ENCODE measurements around the gene DOCK9. TPM values are rescaled to one million over a fixed set of nuclear protein-coding genes. Genes with fewer than 3 reads are reported as not detected.

The DOCK9 gene
- total RNA-seq, 1 donor from 2014 or later, result 56.3 TPM

GRCh38 chr13:98893371-98893770 lies 84.5 kb downstream of the DOCK9 start:
- Mint-ChIP-seq H3K4me1 (ENCODE audit: low read depth, unreplicated experiment) (peaks cover 16% of the 10 kb centered on the region), H3K36me3 (ENCODE audit: low read depth, unreplicated experiment) (peaks cover 21% of the 10 kb centered on the region), H3K4me3 (ENCODE audit: unreplicated experiment) (no peak overlapping the region), H3K27ac (ENCODE audit: unreplicated experiment) (no peak overlapping the region), H3K9me3 (ENCODE audit: unreplicated experiment) (no peaks in the 10 kb centered on the region), H3K27me3 (ENCODE audit: low read depth, unreplicated experiment) (no peaks in the 10 kb centered on the region)
- no peak overlapping the region for H3K27ac ChIP-seq (ENCODE audit: low read depth, low read length)
- no peak for TF ChIP-seq EZH2 (IDR thresholded peaks at IDR 0.05; ENCODE audit: insufficient read depth, low read length)
- no peak for TF ChIP-seq CTCF (IDR thresholded peaks at IDR 0.05; ENCODE audit: insufficient read depth, low read depth, low read length)
- no peaks in the 10 kb centered on the region for H3K36me3 ChIP-seq (ENCODE audit: insufficient read depth, low read length)
- FAIRE-seq, result no peak
- H3K9me3 ChIP-seq (ENCODE audit: insufficient read depth, low read depth, low read length), result no peaks in the 10 kb centered on the region
- no peaks in the 10 kb centered on the region for H3K27me3 ChIP-seq (ENCODE audit: insufficient read depth, low read length)
- no peak overlapping the region for H3K4me3 ChIP-seq (ENCODE audit: insufficient read depth, low read depth, low read length)
- no peaks in the 10 kb centered on the region for H4K20me1 ChIP-seq (ENCODE audit: insufficient read depth, low read length)
- no peak overlapping the region for H3K9ac ChIP-seq (ENCODE audit: low read length)
- H2AFZ ChIP-seq (ENCODE audit: low read depth, low read length), result no peak overlapping the region
- H3K4me2 ChIP-seq (ENCODE audit: low read length), result no peak overlapping the region
- H3K79me2 ChIP-seq (ENCODE audit: insufficient read depth, low read length), result no peaks in the 10 kb centered on the region
- no peak for DNase-seq (ENCODE audit: low read depth)
- H3K4me1 ChIP-seq (ENCODE audit: insufficient read depth, low read length), result peaks cover 16% of the 10 kb centered on the region

- peaks cover 16% of the 10 kb centered on the region for H3K4me1 Mint-ChIP-seq (ENCODE audit: low read depth, unreplicated experiment)
- H3K4me1 ChIP-seq (ENCODE audit: insufficient read depth, low read length), result peaks cover 16% of the 10 kb centered on the region
- no peaks in the 10 kb centered on the region for H3K9me3 Mint-ChIP-seq (ENCODE audit: unreplicated experiment)
- H3K27me3 Mint-ChIP-seq (ENCODE audit: low read depth, unreplicated experiment), result no peaks in the 10 kb centered on the region
- H3K36me3 Mint-ChIP-seq (ENCODE audit: low read depth, unreplicated experiment), result peaks cover 24% of the 10 kb centered on the region
- H3K4me2 ChIP-seq (ENCODE audit: low read length), result no peak overlapping the region
- DNase-seq (ENCODE audit: low read depth) (no peak), FAIRE-seq (no peak)
- H3K79me2 ChIP-seq (ENCODE audit: insufficient read depth, low read length), result no peaks in the 10 kb centered on the region
- TF ChIP-seq CTCF (IDR thresholded peaks at IDR 0.05; ENCODE audit: insufficient read depth, low read depth, low read length) (no peak), EZH2 (IDR thresholded peaks at IDR 0.05; ENCODE audit: insufficient read depth, low read length) (no peak)
- H4K20me1 ChIP-seq (ENCODE audit: insufficient read depth, low read length), result no peaks in the 10 kb centered on the region
- H3K9ac ChIP-seq (ENCODE audit: low read length), result no peak overlapping the region
- H2AFZ ChIP-seq (ENCODE audit: low read depth, low read length), result no peak overlapping the region
- H3K27ac Mint-ChIP-seq (ENCODE audit: unreplicated experiment), result no peak overlapping the region
- H3K27me3 ChIP-seq (ENCODE audit: insufficient read depth, low read length), result no peaks in the 10 kb centered on the region
- no peaks in the 10 kb centered on the region for H3K36me3 ChIP-seq (ENCODE audit: insufficient read depth, low read length)
- H3K4me3 ChIP-seq (ENCODE audit: insufficient read depth, low read depth, low read length), result no peak overlapping the region
- H3K27ac ChIP-seq (ENCODE audit: low read depth, low read length), result no peak overlapping the region
- H3K4me3 Mint-ChIP-seq (ENCODE audit: unreplicated experiment), result no peak overlapping the region
- H3K9me3 ChIP-seq (ENCODE audit: insufficient read depth, low read depth, low read length), result no peaks in the 10 kb centered on the region
Observed at GRCh38 chr13:98892821-98893220, 85.0 kb downstream of the DOCK9 start.

- Histone ChIP-seq H3K79me2 (ENCODE audit: insufficient read depth, low read length) (no peaks in the 10 kb centered on the region), H3K36me3 (ENCODE audit: insufficient read depth, low read length) (no peaks in the 10 kb centered on the region), H3K27ac (ENCODE audit: low read depth, low read length) (no peak overlapping the region), H4K20me1 (ENCODE audit: insufficient read depth, low read length) (no peaks in the 10 kb centered on the region), H3K27me3 (ENCODE audit: insufficient read depth, low read length) (no peaks in the 10 kb centered on the region), H3K9me3 (ENCODE audit: insufficient read depth, low read depth, low read length) (no peaks in the 10 kb centered on the region), H3K4me2 (ENCODE audit: low read length) (no peak overlapping the region), H3K4me3 (ENCODE audit: insufficient read depth, low read depth, low read length) (no peak overlapping the region), H3K9ac (ENCODE audit: low read length) (no peak overlapping the region), H2AFZ (ENCODE audit: low read depth, low read length) (no peak overlapping the region), H3K4me1 (ENCODE audit: insufficient read depth, low read length) (peaks cover 16% of the 10 kb centered on the region)
- Mint-ChIP-seq H3K4me1 (ENCODE audit: low read depth, unreplicated experiment) (peaks cover 16% of the 10 kb centered on the region), H3K27ac (ENCODE audit: unreplicated experiment) (no peak overlapping the region), H3K27me3 (ENCODE audit: low read depth, unreplicated experiment) (no peaks in the 10 kb centered on the region), H3K4me3 (ENCODE audit: unreplicated experiment) (no peak overlapping the region), H3K9me3 (ENCODE audit: unreplicated experiment) (no peaks in the 10 kb centered on the region), H3K36me3 (ENCODE audit: low read depth, unreplicated experiment) (peaks cover 19% of the 10 kb centered on the region)
- FAIRE-seq, result no peak
- DNase-seq (ENCODE audit: low read depth), result no peak
- TF ChIP-seq EZH2 (IDR thresholded peaks at IDR 0.05; ENCODE audit: insufficient read depth, low read length) (no peak), CTCF (IDR thresholded peaks at IDR 0.05; ENCODE audit: insufficient read depth, low read depth, low read length) (no peak)
Observed at GRCh38 chr13:98892077-98892476, 85.8 kb downstream of the DOCK9 start.
